Cardiac fibroblast (primary cell): Measurements from ENCODE around the gene MN1.

Experiments used
- DNase-seq, 2 donors: peaks; one replicate each; pipeline versions ENCODE4 v3.0.0 to v3.0.0-alpha.2; 2010; ENCODE audit warnings: low read depth in 2 of 2
- H3K4me3 ChIP-seq, 2 donors: replicated peaks in 1 of 2; 1 replicate in 1 of 2; 2 replicates in 1 of 2; pipeline ENCODE4 v1.5.1; 2011; ENCODE audit warnings: low read depth in 2 of 2, low read length in 2 of 2, mild to moderate bottlenecking in 2 of 2, moderate library complexity in 1 of 2
- TF ChIP-seq, protein P1 (sequence below): IDR thresholded peaks from one replicate; pipeline ENCODE4 v1.5.1; 2011; ENCODE audit warnings: low read depth, mild to moderate bottlenecking, low read length, inconsistent platforms

The MN1 gene

DNA sequence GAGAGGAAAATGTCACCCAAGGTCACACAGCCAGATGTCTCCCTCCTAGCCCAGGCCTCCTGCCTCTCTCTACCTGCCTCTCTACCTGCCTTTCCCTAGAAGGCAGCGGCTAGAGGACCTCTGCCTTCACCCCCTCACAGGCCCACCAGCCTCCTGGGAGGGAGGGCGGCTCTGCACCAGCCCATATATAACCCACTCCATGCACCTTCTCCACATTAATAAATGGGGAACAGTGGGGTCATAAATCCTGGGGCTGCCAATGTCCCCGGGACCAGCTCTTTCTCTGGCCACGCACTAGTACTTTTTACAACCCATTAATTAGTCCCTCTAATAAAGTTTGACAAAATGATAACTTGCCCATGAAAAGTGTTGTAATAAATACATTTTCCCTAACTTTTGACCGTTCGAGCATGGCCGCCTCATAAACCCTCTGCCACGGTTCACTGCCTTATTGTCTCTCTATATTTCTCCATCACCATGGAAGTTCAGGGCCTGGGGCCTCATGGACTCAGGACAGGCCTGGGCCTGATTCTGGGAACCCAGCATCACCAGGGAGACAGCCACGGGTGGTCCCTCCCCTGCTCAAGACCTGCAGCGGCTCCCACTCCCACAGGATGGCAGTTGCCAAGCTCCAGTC lies 102.1 kb downstream of the MN1 start:
- DNase-seq: no peak
- no peak overlapping the region for H3K4me3 ChIP-seq
- TF ChIP-seq, protein P1, sequence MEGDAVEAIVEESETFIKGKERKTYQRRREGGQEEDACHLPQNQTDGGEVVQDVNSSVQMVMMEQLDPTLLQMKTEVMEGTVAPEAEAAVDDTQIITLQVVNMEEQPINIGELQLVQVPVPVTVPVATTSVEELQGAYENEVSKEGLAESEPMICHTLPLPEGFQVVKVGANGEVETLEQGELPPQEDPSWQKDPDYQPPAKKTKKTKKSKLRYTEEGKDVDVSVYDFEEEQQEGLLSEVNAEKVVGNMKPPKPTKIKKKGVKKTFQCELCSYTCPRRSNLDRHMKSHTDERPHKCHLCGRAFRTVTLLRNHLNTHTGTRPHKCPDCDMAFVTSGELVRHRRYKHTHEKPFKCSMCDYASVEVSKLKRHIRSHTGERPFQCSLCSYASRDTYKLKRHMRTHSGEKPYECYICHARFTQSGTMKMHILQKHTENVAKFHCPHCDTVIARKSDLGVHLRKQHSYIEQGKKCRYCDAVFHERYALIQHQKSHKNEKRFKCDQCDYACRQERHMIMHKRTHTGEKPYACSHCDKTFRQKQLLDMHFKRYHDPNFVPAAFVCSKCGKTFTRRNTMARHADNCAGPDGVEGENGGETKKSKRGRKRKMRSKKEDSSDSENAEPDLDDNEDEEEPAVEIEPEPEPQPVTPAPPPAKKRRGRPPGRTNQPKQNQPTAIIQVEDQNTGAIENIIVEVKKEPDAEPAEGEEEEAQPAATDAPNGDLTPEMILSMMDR: no peak

DNA sequence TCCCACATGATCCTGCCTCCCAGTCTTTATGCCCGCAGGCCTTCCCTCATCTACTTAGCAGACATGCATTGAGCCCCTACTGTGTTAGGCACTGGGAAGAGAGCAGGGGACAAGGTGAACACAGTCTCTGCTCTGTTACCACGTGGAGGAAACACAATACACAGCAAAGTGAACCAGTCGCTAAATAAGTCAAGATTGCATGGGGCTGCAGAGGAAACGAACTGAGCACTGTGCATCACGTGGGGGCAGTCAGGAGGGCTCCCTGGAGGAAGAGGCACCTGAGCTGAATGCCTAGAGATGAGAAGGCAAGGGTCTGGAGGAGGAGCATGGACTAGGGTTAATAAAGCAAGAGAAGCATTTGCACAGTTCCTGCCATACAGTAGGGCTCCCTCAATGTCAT lies 102.7 kb downstream of the MN1 start:
- DNase-seq: no peak
- H3K4me3 ChIP-seq: no peak overlapping the region
- TF ChIP-seq, protein P1: no peak
